ENCODE data around the gene ARHGAP28. TPM values are rescaled to one million over a fixed set of nuclear protein-coding genes. Genes with fewer than 3 reads are reported as not detected.

The ARHGAP28 gene
- total RNA-seq, 2 donors from 2014 or later: 110 to 133 TPM

DNA sequence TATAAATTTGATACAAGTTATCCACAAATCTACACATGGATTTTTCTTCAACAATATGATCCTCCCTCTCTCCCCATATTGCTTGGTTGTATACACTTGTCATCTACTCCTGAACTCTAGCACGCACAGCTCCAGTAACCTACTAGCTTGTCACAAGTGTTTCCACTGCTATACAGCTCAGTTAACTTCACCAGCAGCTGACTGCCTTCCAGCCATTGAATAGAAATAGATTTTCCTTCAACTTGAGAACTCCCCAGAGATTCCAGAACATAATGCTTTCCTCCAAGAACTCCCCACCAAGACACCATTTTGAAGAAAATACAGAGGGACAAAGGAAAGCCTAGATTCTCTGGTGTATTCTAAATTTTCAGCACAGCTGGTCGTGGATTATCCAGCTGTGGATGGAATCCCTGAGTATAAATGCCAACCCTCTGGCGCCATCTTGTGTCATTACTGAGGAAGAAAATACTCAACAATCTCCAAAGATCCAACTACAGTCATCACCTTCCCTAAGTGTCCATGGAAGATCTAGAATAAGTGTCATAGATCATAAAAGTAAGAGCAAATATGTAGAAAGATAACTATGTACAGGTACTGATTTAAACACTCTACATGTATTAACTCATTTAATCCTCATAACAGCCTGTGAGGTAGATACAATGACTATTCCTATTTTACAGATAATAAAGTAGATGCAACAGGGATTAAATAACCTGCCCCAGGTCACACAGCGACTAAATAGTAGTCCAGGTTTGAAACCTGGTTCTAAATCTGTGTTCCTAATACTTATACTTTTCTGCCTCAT lies 156.7 kb downstream of the ARHGAP28 start:
- TF ChIP-seq, protein P1, sequence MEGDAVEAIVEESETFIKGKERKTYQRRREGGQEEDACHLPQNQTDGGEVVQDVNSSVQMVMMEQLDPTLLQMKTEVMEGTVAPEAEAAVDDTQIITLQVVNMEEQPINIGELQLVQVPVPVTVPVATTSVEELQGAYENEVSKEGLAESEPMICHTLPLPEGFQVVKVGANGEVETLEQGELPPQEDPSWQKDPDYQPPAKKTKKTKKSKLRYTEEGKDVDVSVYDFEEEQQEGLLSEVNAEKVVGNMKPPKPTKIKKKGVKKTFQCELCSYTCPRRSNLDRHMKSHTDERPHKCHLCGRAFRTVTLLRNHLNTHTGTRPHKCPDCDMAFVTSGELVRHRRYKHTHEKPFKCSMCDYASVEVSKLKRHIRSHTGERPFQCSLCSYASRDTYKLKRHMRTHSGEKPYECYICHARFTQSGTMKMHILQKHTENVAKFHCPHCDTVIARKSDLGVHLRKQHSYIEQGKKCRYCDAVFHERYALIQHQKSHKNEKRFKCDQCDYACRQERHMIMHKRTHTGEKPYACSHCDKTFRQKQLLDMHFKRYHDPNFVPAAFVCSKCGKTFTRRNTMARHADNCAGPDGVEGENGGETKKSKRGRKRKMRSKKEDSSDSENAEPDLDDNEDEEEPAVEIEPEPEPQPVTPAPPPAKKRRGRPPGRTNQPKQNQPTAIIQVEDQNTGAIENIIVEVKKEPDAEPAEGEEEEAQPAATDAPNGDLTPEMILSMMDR (conservative IDR thresholded peaks at IDR 0.05): peak; percentile 89
- H3K9ac ChIP-seq (ENCODE audit: extremely low read depth, low read length, poor library complexity, severe bottlenecking): no peak overlapping the region
- Mint-ChIP-seq H3K4me1 (no peaks in the 10 kb centered on the region), H3K27ac (no peak overlapping the region), H3K4me3 (no peak overlapping the region), H3K27me3 (ENCODE audit: insufficient read depth) (no peaks in the 10 kb centered on the region), H3K9me3 (no peaks in the 10 kb centered on the region), H3K36me3 (ENCODE audit: low read depth) (peaks cover 84% of the 10 kb centered on the region)
- H3K4me3 ChIP-seq (ENCODE audit: low read length): no peak overlapping the region
- no peaks in the 10 kb centered on the region for H3K27me3 ChIP-seq (ENCODE audit: control insufficient read depth, insufficient read depth, low read length, poor library complexity, severe bottlenecking)
- H3K9me3 ChIP-seq (ENCODE audit: control insufficient read depth, low read length): peaks cover 14% of the 10 kb centered on the region
- WGBS, 2 experiments (ENCODE audit: insufficient coverage in 1 of 2, insufficient read length in 1 of 2): 52 to 61% methylated on average over 2 to 4 of the region's 4 CpGs
- H3K27ac ChIP-seq (ENCODE audit: low read depth, low read length): no peak overlapping the region
- H3K36me3 ChIP-seq (ENCODE audit: control insufficient read depth, insufficient read depth, low read length): peaks cover 88% of the 10 kb centered on the region
- peak; percentile 73 for DNase-seq
- no peaks in the 10 kb centered on the region for H3K4me1 ChIP-seq (ENCODE audit: control insufficient read depth, insufficient read depth, low read length)

DNA sequence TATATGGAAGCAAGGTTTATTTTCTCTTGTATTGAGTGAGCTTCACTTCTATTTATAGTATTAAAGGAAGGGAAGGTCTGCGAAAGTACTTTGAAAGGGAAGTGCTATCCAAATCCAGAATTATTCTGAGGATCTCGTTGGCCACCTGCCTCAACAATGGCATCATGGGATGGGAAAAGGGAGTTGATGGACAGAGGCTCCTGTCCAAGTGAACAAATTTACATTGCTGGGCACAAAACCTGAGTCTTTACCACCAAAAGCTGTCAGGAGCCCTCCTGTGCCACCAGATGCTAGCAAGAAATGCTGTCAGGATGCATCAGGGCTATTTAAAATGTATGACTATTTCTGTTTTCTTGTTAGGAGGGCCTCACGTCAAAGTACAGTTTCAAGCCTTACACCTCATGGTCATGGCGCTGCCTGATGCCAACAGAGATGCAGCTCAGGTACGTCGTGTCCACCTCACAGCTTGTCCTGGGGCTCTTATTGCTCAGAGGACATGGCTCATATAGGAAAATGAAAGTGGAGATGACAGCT lies 157.3 kb downstream of the ARHGAP28 start:
- Histone ChIP-seq H3K9ac (ENCODE audit: extremely low read depth, low read length, poor library complexity, severe bottlenecking) (no peak overlapping the region), H3K36me3 (ENCODE audit: control insufficient read depth, insufficient read depth, low read length) (peaks cover 90% of the 10 kb centered on the region), H3K4me1 (ENCODE audit: control insufficient read depth, insufficient read depth, low read length) (no peaks in the 10 kb centered on the region), H3K27me3 (ENCODE audit: control insufficient read depth, insufficient read depth, low read length, poor library complexity, severe bottlenecking) (no peaks in the 10 kb centered on the region), H3K27ac (ENCODE audit: low read depth, low read length) (no peak overlapping the region), H3K4me3 (ENCODE audit: low read length) (no peak overlapping the region), H3K9me3 (ENCODE audit: control insufficient read depth, low read length) (peaks cover 14% of the 10 kb centered on the region)
- H3K9me3 Mint-ChIP-seq: no peaks in the 10 kb centered on the region
- H3K36me3 Mint-ChIP-seq (ENCODE audit: low read depth): peaks cover 87% of the 10 kb centered on the region
- no peak overlapping the region for H3K4me3 Mint-ChIP-seq
- TF ChIP-seq, protein P1 (conservative IDR thresholded peaks at IDR 0.05): no peak
- 94 to 95% methylated on average over 5 to 6 of the region's 6 CpGs for WGBS, 2 experiments (ENCODE audit: insufficient coverage in 1 of 2, insufficient read length in 1 of 2)
- H3K27ac Mint-ChIP-seq: no peak overlapping the region
- DNase-seq: no peak
- no peaks in the 10 kb centered on the region for H3K27me3 Mint-ChIP-seq (ENCODE audit: insufficient read depth)
- H3K4me1 Mint-ChIP-seq: no peaks in the 10 kb centered on the region

DNA sequence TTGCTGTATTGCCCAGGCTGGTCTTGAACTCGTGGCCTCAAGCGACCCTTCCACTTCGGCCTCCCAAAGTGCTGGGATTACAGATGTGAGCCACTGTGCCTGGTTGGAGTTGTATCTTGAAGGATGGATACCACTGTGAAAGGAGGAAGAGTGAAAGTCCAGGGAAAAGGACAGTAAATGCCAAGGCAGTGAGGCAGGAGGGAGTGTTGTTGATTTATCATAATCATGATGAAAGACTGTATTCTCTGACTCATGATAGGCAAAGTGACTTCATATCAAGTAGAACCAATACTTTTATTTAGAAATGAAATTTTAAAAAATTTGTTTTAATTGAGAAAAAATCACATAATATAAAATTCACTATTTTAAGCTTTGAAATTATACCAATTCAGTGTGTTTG lies 162.3 kb downstream of the ARHGAP28 start:
- Histone ChIP-seq H3K36me3 (ENCODE audit: control insufficient read depth, insufficient read depth, low read length) (peaks cover 95% of the 10 kb centered on the region), H3K9me3 (ENCODE audit: control insufficient read depth, low read length) (no peaks in the 10 kb centered on the region), H3K4me1 (ENCODE audit: control insufficient read depth, insufficient read depth, low read length) (no peaks in the 10 kb centered on the region), H3K27ac (ENCODE audit: low read depth, low read length) (no peak overlapping the region), H3K9ac (ENCODE audit: extremely low read depth, low read length, poor library complexity, severe bottlenecking) (no peak overlapping the region), H3K27me3 (ENCODE audit: control insufficient read depth, insufficient read depth, low read length, poor library complexity, severe bottlenecking) (no peaks in the 10 kb centered on the region), H3K4me3 (ENCODE audit: low read length) (no peak overlapping the region)
- DNase-seq: no peak
- Mint-ChIP-seq H3K27ac (no peak overlapping the region), H3K4me3 (no peak overlapping the region), H3K9me3 (no peaks in the 10 kb centered on the region), H3K27me3 (ENCODE audit: insufficient read depth) (no peaks in the 10 kb centered on the region), H3K4me1 (no peaks in the 10 kb centered on the region), H3K36me3 (ENCODE audit: low read depth) (peaks cover 82% of the 10 kb centered on the region)
- 98 to 100% methylated on average over 3 of the region's 3 CpGs for WGBS, 2 experiments (ENCODE audit: insufficient coverage in 1 of 2, insufficient read length in 1 of 2)
- TF ChIP-seq, protein P1 (conservative IDR thresholded peaks at IDR 0.05): no peak
